Parathyroid adenoma (tissue), 2 donors: ENCODE data around the gene SUN1.

ENCODE experiments used
- H2AFZ ChIP-seq: fragments of 300-600 bp; sonication (generic); one replicate; pipeline ENCODE4 v1.7.0; 2017; ENCODE audit warnings: antibody characterized with exemption, mild to moderate bottlenecking
- H3K27ac ChIP-seq: fragments of 300-600 bp; sonication (generic); one replicate; pipeline ENCODE4 v1.7.0; 2017
- H3K27me3 ChIP-seq: fragments of 300-600 bp; sonication (generic); one replicate; pipeline ENCODE4 v1.7.0; 2017; ENCODE audit warnings: low read length; ENCODE audit not compliant: control insufficient read depth, insufficient read depth
- H3K36me3 ChIP-seq: fragments of 300-600 bp; sonication (generic); one replicate; pipeline ENCODE4 v1.7.0; 2017; ENCODE audit warnings: low read length; ENCODE audit not compliant: control insufficient read depth, insufficient read depth
- H3K4me1 ChIP-seq: fragments of 300-600 bp; sonication (generic); one replicate; pipeline ENCODE4 v1.7.0; 2017; ENCODE audit warnings: control low read depth
- H3K4me2 ChIP-seq: fragments of 300-600 bp; sonication (generic); one replicate; pipeline ENCODE4 v1.7.0; 2017; ENCODE audit warnings: low read length
- H3K4me3 ChIP-seq: fragments of 300-600 bp; sonication (generic); one replicate; pipeline ENCODE4 v1.7.0; 2017; ENCODE audit warnings: low read depth, low read length
- H3K79me2 ChIP-seq: fragments of 300-600 bp; sonication (generic); one replicate; pipeline ENCODE4 v1.7.0; 2017; ENCODE audit warnings: control low read depth
- H3K9ac ChIP-seq: fragments of 300-600 bp; sonication (generic); one replicate; pipeline ENCODE4 v1.7.0; 2017; ENCODE audit warnings: mild to moderate bottlenecking
- H3K9me3 ChIP-seq: fragments of 300-600 bp; sonication (generic); one replicate; pipeline ENCODE4 v1.7.0; 2017; ENCODE audit warnings: low read length; ENCODE audit not compliant: control insufficient read depth
- TF ChIP-seq, protein P1 (sequence below): fragments of 300-600 bp; sonication (generic); IDR thresholded peaks from one replicate; pipeline ENCODE4 v1.7.0; 2017; ENCODE audit warnings: antibody characterized with exemption, mild to moderate bottlenecking
- donor health status: primary hyperparathyroidism.

Gene SUN1

DNA sequence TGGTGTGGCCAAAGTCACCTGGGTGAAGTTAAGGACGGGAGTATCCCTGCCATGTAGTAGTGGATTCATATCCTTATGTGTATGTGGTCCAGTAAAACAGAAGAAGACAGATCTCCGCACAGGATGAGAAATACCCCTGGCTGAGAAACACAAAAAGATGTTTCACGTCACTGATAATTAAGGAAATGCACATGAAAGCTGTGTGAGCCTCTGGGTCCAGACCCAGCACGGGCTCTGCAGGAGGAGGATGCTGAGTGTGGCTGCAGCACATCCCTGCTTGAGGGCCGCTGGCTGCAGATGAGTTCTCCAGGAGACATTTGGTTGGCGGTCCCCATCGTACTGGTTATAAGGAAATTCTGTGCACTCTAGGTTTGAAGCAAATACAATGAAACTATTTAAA lies 8.2 kb upstream of the SUN1 start:
- Histone ChIP-seq H3K4me2 (no peak overlapping the region), H3K4me3 (no peak overlapping the region), H3K79me2 (peaks cover 75% of the 10 kb centered on the region), H3K27ac (no peak overlapping the region), H2AFZ (no peak overlapping the region), H3K36me3 (no peaks in the 10 kb centered on the region), H3K9ac (no peak overlapping the region), H3K27me3 (no peaks in the 10 kb centered on the region), H3K4me1 (peaks cover 6% of the 10 kb centered on the region), H3K9me3 (no peaks in the 10 kb centered on the region)
- TF ChIP-seq, protein P1, sequence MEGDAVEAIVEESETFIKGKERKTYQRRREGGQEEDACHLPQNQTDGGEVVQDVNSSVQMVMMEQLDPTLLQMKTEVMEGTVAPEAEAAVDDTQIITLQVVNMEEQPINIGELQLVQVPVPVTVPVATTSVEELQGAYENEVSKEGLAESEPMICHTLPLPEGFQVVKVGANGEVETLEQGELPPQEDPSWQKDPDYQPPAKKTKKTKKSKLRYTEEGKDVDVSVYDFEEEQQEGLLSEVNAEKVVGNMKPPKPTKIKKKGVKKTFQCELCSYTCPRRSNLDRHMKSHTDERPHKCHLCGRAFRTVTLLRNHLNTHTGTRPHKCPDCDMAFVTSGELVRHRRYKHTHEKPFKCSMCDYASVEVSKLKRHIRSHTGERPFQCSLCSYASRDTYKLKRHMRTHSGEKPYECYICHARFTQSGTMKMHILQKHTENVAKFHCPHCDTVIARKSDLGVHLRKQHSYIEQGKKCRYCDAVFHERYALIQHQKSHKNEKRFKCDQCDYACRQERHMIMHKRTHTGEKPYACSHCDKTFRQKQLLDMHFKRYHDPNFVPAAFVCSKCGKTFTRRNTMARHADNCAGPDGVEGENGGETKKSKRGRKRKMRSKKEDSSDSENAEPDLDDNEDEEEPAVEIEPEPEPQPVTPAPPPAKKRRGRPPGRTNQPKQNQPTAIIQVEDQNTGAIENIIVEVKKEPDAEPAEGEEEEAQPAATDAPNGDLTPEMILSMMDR: no peak

DNA sequence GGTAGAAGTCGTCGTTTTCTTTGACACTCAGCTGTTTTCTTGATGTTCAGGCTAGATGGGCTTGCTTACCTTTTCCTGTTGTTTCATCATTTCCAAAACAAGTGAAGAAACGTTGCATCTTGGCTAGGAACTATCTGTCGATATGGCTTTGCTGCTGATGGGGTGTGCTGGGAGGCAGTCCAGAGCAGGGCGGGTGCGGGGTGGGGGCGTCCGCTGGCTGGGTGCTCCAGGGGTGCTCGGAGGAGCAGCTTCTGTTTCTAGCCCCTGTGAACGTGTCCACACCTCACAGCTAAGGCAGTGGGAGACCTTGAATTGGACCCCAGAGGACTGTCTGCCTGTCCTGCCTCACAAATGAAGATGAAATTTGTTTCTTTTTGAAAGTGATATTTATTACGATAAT lies 7.6 kb upstream of the SUN1 start:
- Histone ChIP-seq H3K4me2 (no peak overlapping the region), H3K36me3 (no peaks in the 10 kb centered on the region), H3K27me3 (no peaks in the 10 kb centered on the region), H3K27ac (no peak overlapping the region), H3K9me3 (no peaks in the 10 kb centered on the region), H3K4me3 (no peak overlapping the region), H3K9ac (no peak overlapping the region), H2AFZ (no peak overlapping the region), H3K79me2 (peaks cover 75% of the 10 kb centered on the region), H3K4me1 (peaks cover 6% of the 10 kb centered on the region)
- TF ChIP-seq, protein P1: no peak

- Histone ChIP-seq H3K4me2 (no peak overlapping the region), H3K4me1 (peaks cover 1% of the 10 kb centered on the region), H3K27me3 (no peaks in the 10 kb centered on the region), H2AFZ (no peak overlapping the region), H3K79me2 (peaks cover 71% of the 10 kb centered on the region), H3K36me3 (no peaks in the 10 kb centered on the region), H3K4me3 (no peak overlapping the region), H3K9ac (no peak overlapping the region), H3K27ac (no peak overlapping the region), H3K9me3 (no peaks in the 10 kb centered on the region)
- TF ChIP-seq, protein P1: no peak
Measured at GRCh38 chr7:825386-825785, 6.9 kb upstream of the SUN1 start.

- Histone ChIP-seq H3K4me1 (peaks cover under 1% of the 10 kb centered on the region), H3K9me3 (no peaks in the 10 kb centered on the region), H3K27me3 (no peaks in the 10 kb centered on the region), H3K79me2 (peaks cover 72% of the 10 kb centered on the region), H3K4me2 (no peak overlapping the region), H3K36me3 (no peaks in the 10 kb centered on the region), H2AFZ (no peak overlapping the region), H3K4me3 (no peak overlapping the region), H3K9ac (no peak overlapping the region), H3K27ac (no peak overlapping the region)
- TF ChIP-seq, protein P1: no peak
Measured at GRCh38 chr7:826230-826917, 5.9 kb upstream of the SUN1 start.
